Panc1 (cell line): ENCODE results near the gene RAMAC. TPM values are rescaled to one million over a fixed set of nuclear protein-coding genes. Genes with fewer than 3 reads are reported as not detected.

Experiments used
- ATAC-seq: fragments of 200-7000 bp; cut with Tn5 transposase; 2 replicates; pipeline ENCODE4 v1.9.1; 2020; ENCODE audit warnings: mild to moderate bottlenecking, moderate library complexity
- BruUV-seq: library from RNA; stranded (reverse); fragments of 400-500 nt; replicated peaks from 2 replicates; lab custom pipeline; 2021; lab: Mats Ljungman, UMichigan
- CTCF ChIA-PET: fragments of 300-600 bp; sonication (Branson Sonifier 250); formaldehyde crosslinking; loops from one replicate; lab custom pipeline; 2022; ENCODE audit warnings: antibody characterized with exemption; lab: Charles Lee
- POLR2A ChIA-PET: fragments of 300-600 bp; sonication (Branson Sonifier 250); formaldehyde crosslinking; loops from one replicate; lab custom pipeline; 2022; ENCODE audit warnings: antibody characterized with exemption; lab: Charles Lee
- DNase-seq: peaks from one replicate; pipeline ENCODE4 v3.0.0-alpha.2; 2010; ENCODE audit warnings: low read depth, low spot score
- H3K27ac ChIP-seq: 2 replicates; pipeline ENCODE4 v1.5.1; 2011; ENCODE audit warnings: mild to moderate bottlenecking, low read length, inconsistent platforms
- H3K27me3 ChIP-seq: fragments of 200-500 bp; sonication (Bioruptor generic); 2 replicates; pipeline ENCODE4 v1.6.0; 2014; ENCODE audit warnings: low read length, inconsistent platforms; ENCODE audit not compliant: control insufficient read depth, insufficient read depth
- H3K36me3 ChIP-seq: fragments of 200-500 bp; sonication (Bioruptor generic); 2 replicates; pipeline ENCODE4 v1.5.1; 2014; ENCODE audit warnings: inconsistent platforms, mild to moderate bottlenecking, low read length, moderate library complexity; ENCODE audit not compliant: control insufficient read depth, insufficient read depth
- H3K4me1 ChIP-seq: 2 replicates; pipeline ENCODE4 v1.5.1; 2011; ENCODE audit warnings: inconsistent platforms, mild to moderate bottlenecking, low read length, moderate library complexity; ENCODE audit not compliant: control insufficient read depth, insufficient read depth
- H3K4me3 ChIP-seq, 2 experiments: 2 replicates each; pipeline ENCODE4 v1.5.1; 2011 to 2012; ENCODE audit warnings: low read depth in 2 of 2, low read length in 2 of 2, mild to moderate bottlenecking in 2 of 2, inconsistent platforms in 1 of 2, moderate library complexity in 1 of 2
- H3K9me3 ChIP-seq: fragments of 200-500 bp; sonication (Bioruptor generic); 2 replicates; pipeline ENCODE4 v1.5.1; 2014; ENCODE audit warnings: low read depth, mild to moderate bottlenecking, inconsistent platforms, low read length, moderate library complexity; ENCODE audit not compliant: control insufficient read depth, insufficient read depth
- CTCF ChIP-seq: fragments of 450-650 bp; IDR thresholded peaks from 2 replicates; pipeline ENCODE4 v1.5.1; 2017; ENCODE audit warnings: mild to moderate bottlenecking
- POLR2AphosphoS5 ChIP-seq: IDR thresholded peaks from 2 replicates; pipeline ENCODE4 v1.6.1; 2012; ENCODE audit warnings: mild to moderate bottlenecking, low read depth, low read length, moderate library complexity
- REST ChIP-seq, 2 experiments: IDR thresholded peaks; 2 replicates each; pipeline ENCODE4 v1.6.1; 2011 to 2012; ENCODE audit warnings: low read depth in 2 of 2, control low read depth in 1 of 2, low read length in 1 of 2, mild to moderate bottlenecking in 1 of 2, moderate library complexity in 1 of 2; ENCODE audit not compliant: insufficient read depth in 1 of 2
- SIN3A ChIP-seq: IDR thresholded peaks from 2 replicates; pipeline ENCODE4 v1.6.1; 2012; ENCODE audit warnings: low read depth, mild to moderate bottlenecking, low read length, moderate library complexity, borderline replicate concordance; ENCODE audit not compliant: insufficient read depth
- TCF7L2 ChIP-seq: IDR thresholded peaks from 2 replicates; pipeline ENCODE4 v1.6.1; 2011; ENCODE audit warnings: mild to moderate bottlenecking, low read depth, low read length, inconsistent platforms
- in situ Hi-C: cut with HindIII; loops from 2 replicates; pipeline ENCODE4 v1.10.0; 2016; ENCODE audit warnings: low sequenced_read_pairs, low pct_unique_long_range_greater_than_20kb
- intact Hi-C: fragments of 100-400 bp; cut with micrococcal nuclease; formaldehyde crosslinking; loops from one replicate; pipeline ENCODE4 v1.10.0; 2022; ENCODE audit not compliant: unreplicated experiment
- total RNA-seq: library from RNA; stranded (reverse); gene quantifications from one replicate; pipeline ENCODE4 v1.2.1, GENCODE V29; 2021; ENCODE audit not compliant: unreplicated experiment

Gene RAMAC
- total RNA-seq, 1 experiment from 2014 or later = 32.0 TPM

- POLR2A ChIA-PET = interaction anchor here (0.6 kb wide), 2 partner anchors 12 to 1801 kb away, joined by 3 to 5 read pairs; no protein-coding TSS in a partner anchor
- Histone ChIP-seq H3K4me1 (no peaks in the 10 kb centered on the region), H3K4me3 (no peak overlapping the region), H3K36me3 (no peaks in the 10 kb centered on the region), H3K27me3 (no peaks in the 10 kb centered on the region), H3K9me3 (no peaks in the 10 kb centered on the region), H3K27ac (no peak overlapping the region)
- intact Hi-C loops (no loop called here), in situ Hi-C loops (no loop called here)
- CTCF ChIA-PET = no interaction called here
- DNase-seq = no peak
- no peak for ATAC-seq
- TF ChIP-seq REST (IDR thresholded peaks at IDR 0.05; ENCODE audit: insufficient read depth in 1 of 2, low read depth in 2 of 2, low read length in 1 of 2) (no peak), SIN3A (no peak), TCF7L2 (no peak), CTCF (no peak), POLR2AphosphoS5 (no peak)
- no TSS peak for BruUV-seq
Measured at GRCh38 chr15:82969353-82969752, 16.7 kb upstream of the RAMAC start.

GRCh38 chr15:82970078-82970686, 15.8 kb upstream of the RAMAC start:
- POLR2A ChIA-PET = no interaction called here
- H3K27me3 ChIP-seq = no peaks in the 10 kb centered on the region
- intact Hi-C loops (no loop called here), in situ Hi-C loops (no loop called here)
- H3K4me3 ChIP-seq = no peak overlapping the region
- no peaks in the 10 kb centered on the region for H3K4me1 ChIP-seq
- BruUV-seq = no TSS peak
- TF ChIP-seq TCF7L2 = no peak
- TF ChIP-seq POLR2AphosphoS5 = no peak
- TF ChIP-seq REST (IDR thresholded peaks at IDR 0.05; ENCODE audit: insufficient read depth in 1 of 2, low read depth in 2 of 2, low read length in 1 of 2) = no peak
- no peak for TF ChIP-seq SIN3A
- no peak for TF ChIP-seq CTCF
- CTCF ChIA-PET = no interaction called here
- H3K27ac ChIP-seq = no peak overlapping the region
- no peak for DNase-seq
- H3K36me3 ChIP-seq = no peaks in the 10 kb centered on the region
- ATAC-seq = no peak
- no peaks in the 10 kb centered on the region for H3K9me3 ChIP-seq
